ENCODE results near the gene ARHGAP44.

The ARHGAP44 gene

DNA sequence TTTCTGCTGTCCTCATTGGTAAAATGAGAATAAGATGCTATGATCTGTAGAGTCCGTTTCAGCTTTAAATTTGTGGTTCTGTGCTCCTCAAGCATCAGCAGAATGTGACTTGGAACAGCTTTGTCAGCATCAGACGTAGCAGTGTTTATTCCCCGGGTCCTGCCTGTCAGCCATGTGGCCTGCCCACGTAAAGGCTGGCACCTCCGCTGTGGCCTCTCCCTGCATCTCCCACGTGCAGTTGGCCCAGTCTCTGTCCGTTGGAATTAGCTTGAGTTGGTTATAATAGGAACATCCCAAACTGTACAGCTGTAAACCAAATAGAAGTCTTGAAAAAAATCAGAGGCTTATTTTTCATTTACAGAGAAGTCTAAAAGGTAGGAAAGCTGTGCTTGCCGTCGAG, 61.7 kb downstream of the ARHGAP44 start:
- no peak for TF ChIP-seq ZFX (IDR thresholded peaks at IDR 0.05; ENCODE audit: borderline replicate concordance)
- TF ChIP-seq CTCF (IDR thresholded peaks at IDR 0.05), result no peak
- H3K27ac ChIP-seq, result no peak overlapping the region

- no peak overlapping the region for H3K27ac ChIP-seq
- TF ChIP-seq ZFX (IDR thresholded peaks at IDR 0.05; ENCODE audit: borderline replicate concordance), result no peak
- no peak for TF ChIP-seq CTCF (IDR thresholded peaks at IDR 0.05)
These were observed 62.7 kb downstream of the ARHGAP44 start for GRCh38 chr17:12851901-12852435.

GRCh38 chr17:12853921-12854320, 64.6 kb downstream of the ARHGAP44 start:
- H3K27ac ChIP-seq, result no peak overlapping the region
- TF ChIP-seq CTCF (IDR thresholded peaks at IDR 0.05) (no peak), ZFX (IDR thresholded peaks at IDR 0.05; ENCODE audit: borderline replicate concordance) (no peak)

GRCh38 chr17:12856416-12856815, 67.1 kb downstream of the ARHGAP44 start:
- TF ChIP-seq CTCF (IDR thresholded peaks at IDR 0.05) (no peak), ZFX (IDR thresholded peaks at IDR 0.05; ENCODE audit: borderline replicate concordance) (no peak)
- H3K27ac ChIP-seq, result no peak overlapping the region

- H3K27ac ChIP-seq, result no peak overlapping the region
- no peak for TF ChIP-seq ZFX (IDR thresholded peaks at IDR 0.05; ENCODE audit: borderline replicate concordance)
- no peak for TF ChIP-seq CTCF (IDR thresholded peaks at IDR 0.05)
These were observed 68.3 kb downstream of the ARHGAP44 start for GRCh38 chr17:12857592-12857991.

DNA sequence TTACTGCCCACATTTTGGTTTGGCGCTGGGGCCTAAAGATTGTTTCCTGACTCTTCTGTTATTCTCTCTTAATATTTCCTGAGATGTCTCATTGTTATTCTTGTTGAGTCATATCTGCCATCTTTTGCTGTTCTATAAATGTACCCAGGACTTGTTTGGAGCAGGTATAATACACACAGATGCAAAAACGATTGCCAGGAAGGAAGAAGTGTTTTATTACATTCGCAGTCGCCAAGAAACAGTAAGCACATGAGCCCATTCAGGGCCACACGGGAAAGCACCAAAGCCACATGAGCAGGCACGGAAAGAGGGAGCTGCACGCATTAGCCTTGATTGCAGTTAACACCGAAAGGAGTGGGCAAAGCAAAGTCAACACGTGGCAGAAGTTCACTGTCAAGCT, 70.2 kb downstream of the ARHGAP44 start:
- H3K27ac ChIP-seq, result no peak overlapping the region

DNA sequence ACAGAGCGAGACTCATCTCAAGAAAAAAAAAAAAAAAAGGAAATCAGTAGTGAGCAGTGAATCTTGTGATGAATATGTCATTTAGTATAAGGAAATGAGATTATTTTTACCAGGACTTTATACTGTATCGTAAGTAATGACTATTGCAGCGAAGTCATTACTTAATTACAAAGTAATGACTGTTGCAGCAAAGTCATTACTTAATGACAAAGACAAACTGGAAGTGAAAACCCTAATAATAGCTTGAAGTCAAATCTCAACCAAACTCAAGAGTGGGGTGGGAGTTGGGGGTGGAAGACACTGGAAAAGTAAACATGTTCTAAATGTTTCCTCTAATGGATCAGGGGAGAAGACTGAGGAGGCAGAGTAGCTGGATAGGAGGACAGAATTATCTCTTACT, 76.5 kb downstream of the ARHGAP44 start:
- TF ChIP-seq ZFX (IDR thresholded peaks at IDR 0.05; ENCODE audit: borderline replicate concordance), result no peak
- TF ChIP-seq CTCF (IDR thresholded peaks at IDR 0.05), result no peak
- no peak overlapping the region for H3K27ac ChIP-seq

More for the DNA sequence above, 70.2 kb downstream of the ARHGAP44 start:
- no peak for TF ChIP-seq ZFX (IDR thresholded peaks at IDR 0.05; ENCODE audit: borderline replicate concordance)

GRCh38 chr17:12866244-12866643, 76.9 kb downstream of the ARHGAP44 start:
- no peak overlapping the region for H3K27ac ChIP-seq
- TF ChIP-seq CTCF (IDR thresholded peaks at IDR 0.05) (no peak), ZFX (IDR thresholded peaks at IDR 0.05; ENCODE audit: borderline replicate concordance) (no peak)

Measured in 22Rv1 (cell line).